HG03060 (cell line): ENCODE data around the gene NCR3LG1.
A peak's percentile ranks its signal among the peaks of the same experiment; 100 is the strongest.

Source experiments
- ATAC-seq: cut with Tn5 transposase; IDR thresholded peaks from one replicate; pipeline ENCODE4 v1.9.1; 2021; ENCODE audit warnings: low read depth, moderate number of reproducible peaks; ENCODE audit not compliant: unreplicated experiment

NCR3LG1 gene

DNA sequence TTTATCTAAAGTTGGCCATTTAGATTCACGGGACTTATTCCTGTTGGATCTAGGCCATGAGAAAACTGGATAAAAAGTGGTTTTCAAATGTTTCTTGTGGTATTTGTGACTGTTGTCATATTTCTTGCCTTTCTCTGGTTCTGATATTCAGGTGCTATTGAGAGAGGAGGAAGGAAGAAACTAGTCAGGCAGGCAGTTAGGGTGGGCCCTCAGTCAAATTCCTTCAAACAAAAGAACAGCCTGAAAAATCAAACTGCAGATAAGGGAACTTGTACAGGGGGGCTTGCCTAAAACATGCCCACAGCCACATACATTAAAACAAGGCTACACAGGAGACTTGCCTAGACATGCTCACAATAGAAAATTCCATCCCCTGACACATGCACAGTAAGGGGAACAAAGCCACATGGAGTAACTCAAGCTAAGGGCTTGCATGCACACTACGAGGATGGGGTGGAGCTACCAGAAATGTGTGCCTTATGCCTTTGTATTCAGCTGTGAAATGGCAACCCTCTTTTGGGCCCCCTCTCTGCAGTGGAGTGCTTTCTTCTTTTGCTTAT lies 18.2 kb downstream of the NCR3LG1 start:
- ATAC-seq = no peak

DNA sequence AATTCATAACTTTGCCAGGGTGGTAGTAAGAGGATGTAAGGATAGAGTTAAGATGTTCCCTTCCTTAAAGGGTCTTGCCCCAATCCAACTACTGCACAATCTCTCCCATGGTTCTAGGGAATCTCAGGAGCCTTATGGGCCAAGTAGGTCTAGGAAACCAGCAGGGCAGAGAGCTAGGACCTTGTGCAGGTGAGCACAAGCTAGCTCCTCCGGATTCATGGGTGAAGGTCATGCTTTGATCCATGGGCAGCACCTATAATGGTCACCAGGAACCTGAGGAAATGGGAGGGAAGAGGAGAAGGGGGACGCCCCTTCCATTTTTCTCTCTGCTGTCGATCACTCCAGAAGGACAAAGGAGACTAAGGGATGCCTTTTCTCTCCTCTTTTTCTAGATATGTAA lies 20.0 kb downstream of the NCR3LG1 start:
- ATAC-seq = no peak

DNA sequence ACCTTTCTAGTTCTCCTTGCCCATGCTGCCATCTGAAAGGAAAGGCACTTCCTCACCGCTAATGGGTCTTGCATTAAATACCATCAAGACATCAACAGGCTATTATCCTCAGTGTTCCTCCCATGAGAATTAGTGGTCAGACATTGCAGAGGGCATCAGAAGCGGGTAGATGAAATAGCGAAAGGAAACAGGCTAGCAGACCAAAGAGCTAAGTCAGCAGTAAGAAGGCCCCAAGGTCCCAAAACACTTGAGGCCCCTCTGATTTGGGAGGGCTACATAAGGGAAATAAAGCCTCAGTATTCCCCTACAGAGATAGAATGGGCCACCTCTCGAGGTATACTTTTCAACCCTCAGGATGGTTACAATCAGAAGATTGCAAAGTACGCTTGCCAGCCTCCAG lies 23.9 kb downstream of the NCR3LG1 start:
- no peak for ATAC-seq

DNA sequence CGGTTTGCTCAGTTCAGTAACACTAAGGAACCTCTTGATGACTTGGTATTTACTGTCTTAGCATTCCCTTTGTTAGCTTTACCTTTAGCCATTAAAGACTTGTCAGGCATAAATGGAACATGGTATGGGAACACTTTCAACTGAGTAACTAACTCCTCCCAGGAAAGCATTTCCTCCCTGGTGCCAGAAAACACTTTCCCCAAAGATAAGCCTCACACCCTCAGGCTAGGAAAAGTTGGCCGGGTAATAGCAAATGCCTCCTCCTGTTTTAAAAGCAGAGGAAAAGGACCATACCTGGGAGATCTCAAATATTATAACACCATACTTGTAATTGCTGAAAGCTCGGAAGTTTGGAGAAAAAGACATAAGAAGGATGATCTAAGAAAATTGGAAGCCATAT lies 24.9 kb downstream of the NCR3LG1 start:
- ATAC-seq = no peak

DNA sequence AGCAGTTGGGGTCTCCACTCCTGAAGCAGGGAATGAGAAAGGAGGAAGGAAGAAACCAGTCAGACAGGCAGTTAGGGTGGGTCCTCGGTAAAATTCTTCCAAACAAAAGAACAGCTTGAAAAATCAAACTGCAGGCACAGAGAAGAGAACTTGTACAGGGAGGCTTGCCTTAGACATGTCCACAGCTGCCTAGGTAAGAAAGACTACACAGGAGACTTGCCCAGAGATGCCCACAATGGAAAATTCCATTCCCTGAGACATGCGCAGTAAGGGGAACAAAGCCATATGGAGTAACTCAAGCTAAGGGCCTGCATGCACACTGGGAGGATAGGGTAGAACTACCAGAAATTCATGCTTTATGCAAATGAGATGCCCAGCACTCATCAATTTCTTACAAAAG lies 27.1 kb downstream of the NCR3LG1 start:
- no peak for ATAC-seq

DNA sequence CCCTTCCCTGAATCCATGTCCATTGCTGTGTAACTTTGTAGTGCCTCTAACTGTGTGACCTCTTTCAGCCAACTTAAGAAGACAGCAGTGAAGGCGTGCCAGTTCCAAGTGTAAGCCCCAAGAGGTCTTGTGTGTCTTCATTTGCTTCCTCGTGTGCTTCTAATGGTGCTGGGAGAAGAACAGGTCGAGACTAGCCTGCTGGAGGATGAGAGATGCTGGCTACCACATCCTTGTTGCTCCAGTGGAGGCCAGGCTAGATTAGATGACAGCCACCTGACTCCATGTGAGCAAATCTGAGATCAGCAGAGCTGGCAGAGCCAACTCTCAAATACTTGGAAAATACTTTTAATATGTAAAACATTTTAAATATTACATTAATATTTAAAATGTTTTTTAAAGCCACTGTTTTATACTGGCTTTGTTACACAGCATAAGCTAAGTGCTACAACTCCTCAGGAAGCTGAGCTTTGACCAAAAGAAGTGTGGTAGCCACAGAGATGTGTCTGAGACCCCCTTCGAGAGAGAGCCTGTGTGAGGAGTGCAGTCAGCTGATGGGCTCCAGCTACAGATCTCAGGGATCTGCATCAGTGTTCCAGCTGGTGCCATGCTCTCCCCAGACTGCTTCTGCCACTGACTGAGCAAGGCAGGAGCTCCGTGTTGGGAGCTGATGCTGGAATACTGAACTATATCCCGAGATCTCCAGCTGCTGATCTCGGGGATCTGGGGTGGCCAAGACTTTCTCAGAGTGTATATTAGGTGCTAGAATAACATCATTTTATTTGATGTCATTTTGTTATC lies 28.0 kb downstream of the NCR3LG1 start:
- ATAC-seq = no peak

DNA sequence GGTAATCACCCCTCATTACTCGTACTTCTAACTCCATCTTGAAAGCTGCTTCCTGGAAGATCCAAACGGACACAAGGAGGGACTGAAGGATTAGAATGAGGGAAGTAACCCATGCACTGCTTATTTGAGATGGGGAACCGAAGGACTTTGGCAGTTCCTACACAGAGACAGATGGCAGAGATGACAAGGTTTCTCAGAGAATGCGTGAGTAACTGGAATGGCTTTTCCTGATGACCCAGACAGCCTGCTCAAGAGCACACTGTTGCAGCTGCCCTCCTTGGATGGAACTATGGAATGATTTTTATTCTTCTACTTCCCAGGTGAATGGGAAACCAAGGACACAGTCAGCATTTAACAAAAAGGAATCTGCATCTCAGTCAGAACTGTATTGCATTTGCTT lies 29.6 kb downstream of the NCR3LG1 start:
- ATAC-seq = no peak

DNA sequence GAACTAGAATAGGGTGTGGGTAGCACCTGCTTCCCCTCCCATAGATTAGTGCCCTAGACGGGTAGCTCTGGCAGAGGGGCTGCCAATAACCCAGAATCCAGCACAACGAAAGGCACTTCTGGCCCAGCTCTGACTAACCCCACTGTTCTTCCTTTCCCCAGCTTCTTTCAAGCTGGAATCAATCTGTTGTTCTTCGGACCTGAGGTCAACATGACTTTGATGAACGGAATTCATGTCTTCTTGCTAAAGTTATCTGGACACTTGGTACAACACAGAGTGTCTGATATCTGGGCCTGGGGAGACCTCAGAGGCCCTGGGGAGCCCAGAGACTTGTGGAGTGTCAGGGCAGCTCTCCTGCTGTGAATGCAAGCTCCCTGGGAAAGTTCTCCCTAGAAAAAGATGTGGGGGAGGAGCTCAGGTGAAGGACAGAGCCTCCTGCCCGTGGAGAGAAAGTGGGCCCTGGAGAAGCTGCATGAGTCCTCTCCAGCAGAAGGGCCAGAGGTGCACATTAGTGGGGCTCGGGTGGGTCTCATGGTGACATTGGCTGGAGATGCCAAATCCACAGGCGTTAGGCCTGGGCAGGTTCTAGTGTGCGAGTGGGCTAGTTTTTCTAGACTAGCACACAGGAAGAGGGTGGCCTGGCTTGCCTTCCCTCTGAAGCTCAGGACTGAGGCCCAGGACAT lies 30.6 kb downstream of the NCR3LG1 start:
- ATAC-seq = no peak

DNA sequence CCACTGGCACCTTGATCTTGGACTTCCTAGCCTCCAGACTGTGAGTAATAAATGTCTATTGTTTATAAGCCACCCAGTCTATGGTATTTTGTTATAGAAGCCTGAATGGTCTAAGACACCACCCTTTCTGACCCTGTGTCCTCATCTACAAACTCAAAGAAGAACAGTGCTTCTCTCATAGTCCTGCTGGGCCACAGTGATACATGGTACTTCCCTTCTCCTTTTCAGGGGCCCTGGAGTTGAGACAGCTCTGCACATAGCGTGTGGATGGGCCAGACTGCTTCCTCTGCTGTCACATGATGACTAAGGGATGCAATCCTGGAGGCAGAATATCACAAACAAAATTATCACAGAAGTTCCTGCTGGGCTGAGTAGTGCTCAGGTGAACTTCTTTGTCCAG lies 31.9 kb downstream of the NCR3LG1 start:
- no peak for ATAC-seq

DNA sequence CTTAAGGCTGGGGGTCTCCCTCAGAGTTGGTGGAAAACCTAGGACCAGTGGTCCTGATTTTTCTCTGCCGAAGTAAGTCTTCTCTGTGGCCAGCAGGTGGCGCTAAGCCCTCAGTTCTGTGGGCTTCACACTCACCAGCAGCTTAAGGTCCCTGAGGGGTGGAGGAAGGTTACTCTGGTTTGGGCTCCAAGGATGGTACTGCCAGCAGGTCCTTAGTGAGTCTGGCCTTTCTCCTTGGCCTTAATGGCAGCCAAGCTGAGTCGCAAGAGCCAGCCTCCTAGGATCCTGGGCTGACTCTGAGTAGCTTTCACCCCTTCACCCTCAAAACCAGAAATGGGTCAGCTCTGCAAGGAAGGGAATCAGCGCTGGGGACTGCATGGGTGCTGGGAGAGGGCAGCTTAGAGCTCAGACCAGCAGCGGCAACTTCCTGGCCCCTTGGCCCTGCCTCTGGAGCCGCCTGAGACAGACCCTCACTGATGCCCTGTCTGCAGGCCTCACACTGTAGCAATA lies 32.5 kb downstream of the NCR3LG1 start:
- no peak for ATAC-seq

DNA sequence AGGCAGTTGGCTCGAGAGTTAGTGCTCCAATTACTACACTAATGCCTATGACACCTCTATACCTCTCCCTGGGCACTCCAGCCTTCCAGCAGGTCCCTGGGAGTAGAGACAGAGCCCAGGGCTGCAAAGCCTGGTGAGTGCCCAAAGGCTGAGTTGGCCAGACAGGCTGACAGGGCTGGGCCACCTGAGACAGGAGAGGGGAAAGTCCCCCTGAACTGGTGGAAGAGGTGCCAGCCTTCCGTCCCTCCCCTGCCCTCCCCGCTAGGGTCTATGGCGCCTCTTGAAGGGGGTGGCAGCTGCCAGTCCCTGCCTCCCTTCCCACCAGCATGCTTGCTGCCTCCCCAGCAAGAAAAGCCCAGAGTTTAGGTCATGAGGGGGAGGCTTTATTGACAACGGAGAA lies 33.9 kb downstream of the NCR3LG1 start:
- no peak for ATAC-seq

DNA sequence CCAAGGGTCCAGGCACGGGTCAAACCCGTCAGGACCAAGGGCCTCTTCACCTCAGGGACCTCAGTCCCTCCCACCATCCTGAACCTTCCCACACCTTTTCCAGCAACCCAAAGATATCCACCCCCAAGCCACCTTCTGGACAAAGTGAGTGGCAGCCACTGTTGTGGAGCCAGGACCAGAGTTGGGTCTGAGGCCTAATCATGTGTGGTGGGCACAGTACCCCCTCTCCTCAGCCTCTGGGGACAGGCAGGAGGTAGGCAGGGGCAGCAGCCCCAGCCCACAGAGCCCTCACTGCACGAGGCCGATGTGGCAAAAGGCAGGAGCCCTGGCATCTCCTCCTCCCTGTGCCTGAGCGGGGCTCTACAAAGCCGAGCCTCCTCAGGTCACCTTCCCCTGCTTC lies 34.3 kb downstream of the NCR3LG1 start:
- no peak for ATAC-seq

DNA sequence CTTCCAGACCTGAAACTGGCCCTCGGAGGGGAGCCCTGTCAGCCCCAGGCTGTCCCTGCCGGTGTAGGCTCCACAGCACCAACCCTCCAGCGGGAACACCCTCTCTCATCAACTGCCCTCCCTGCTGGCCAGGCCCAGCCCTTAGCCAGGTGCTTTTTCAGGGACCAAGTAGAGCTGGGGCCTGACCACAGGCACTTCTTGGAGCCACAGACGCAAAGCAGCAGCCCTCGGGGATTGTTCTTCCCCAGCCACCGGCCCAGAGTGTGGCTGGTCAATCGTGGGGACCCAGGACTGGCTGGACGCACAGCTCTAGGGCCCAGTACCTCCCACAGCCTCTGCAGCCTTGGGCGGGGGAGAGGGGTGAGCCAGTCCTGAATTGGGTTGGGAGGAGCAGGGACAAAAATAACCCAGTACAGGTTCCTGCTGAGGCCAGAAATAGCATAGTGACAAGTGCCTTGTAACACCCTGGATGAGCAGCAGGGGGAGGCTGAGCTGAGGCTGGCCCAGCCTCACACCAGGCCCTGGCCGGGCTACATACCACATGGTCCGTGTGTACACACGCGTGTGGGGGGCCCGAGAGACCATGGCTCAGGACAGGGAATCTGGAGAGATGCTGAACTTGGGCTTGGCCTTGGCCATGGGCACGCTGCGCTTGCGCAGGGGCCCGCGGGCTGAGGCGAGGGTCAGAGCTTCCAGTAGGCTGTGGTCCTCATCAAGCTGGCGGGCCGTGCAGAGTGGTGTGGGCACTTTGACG lies 34.9 kb downstream of the NCR3LG1 start:
- peak; percentile 39 for ATAC-seq

DNA sequence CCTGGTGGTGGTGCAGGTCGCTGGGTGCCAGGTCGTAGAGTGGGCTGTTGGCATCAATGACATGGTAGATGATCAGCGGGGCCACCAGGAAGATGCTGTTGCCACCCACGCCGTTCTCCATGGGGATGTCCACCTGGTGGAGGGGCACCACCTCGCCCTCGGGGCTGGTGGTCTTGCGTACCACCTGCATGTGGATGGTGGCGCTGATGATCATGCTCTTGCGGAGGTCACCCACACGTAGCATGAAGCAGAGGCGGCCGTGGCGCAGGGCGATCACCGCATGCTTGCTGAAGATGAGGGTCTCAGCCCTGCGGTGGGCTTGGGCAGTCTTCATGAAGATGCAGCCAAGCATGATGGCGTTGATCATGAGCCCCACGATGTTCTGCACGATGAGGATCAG lies 35.7 kb downstream of the NCR3LG1 start:
- ATAC-seq = no peak

DNA sequence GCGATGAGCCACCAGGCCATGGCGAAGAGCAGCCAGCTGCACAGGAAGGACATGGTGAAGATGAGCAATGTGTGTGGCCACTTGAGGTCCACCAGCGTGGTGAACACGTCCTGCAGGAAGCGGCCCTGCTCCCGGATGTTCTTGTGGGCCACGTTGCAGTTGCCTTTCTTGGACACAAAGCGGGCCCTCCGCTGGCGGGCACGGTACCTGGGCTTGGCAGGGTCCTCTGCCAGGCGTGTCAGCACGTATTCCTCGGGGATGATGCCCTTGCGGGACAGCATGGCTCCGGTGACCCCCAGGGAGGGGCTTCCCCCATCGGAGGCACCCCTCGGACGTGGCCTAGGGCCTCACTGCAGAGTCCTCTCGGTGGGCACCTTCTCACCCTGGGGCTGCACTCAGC lies 36.2 kb downstream of the NCR3LG1 start:
- ATAC-seq = no peak

DNA sequence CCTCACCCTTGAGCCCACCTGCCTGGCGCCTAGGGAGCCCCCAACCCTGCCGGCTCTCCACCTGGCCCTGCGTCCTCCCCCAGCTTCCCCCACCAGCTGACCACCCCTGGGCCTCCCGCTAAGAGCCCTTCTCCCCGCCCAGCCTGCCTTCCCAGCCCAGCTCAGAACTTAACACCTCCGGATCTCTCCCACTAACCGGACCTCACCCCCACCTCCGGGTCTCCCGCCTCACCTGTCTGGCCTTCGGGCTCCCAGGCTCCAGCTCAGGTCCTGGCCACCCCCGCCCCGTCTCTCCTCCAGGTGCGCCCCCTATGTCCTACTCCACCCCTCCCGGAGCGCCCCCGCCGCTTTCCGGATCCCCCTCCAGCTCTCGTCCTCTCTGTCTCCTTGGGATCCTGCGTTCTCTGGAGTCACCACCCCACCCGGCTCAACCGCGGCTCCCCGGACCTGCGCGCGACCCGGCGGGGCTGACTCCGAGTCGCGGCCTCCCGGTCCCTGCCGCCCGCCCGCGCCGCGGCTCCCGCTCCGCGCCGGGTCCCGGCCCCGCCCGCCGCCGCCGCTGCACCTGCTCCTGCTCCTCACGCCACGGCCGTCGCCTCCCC lies 37.1 kb downstream of the NCR3LG1 start, which contains the start of gene KCNJ11:
Gene KCNJ11, minus strand, starts transcription at position 51 of the 602 bp plus-strand sequence. CDS start 568 bp downstream, outside the sequence.
- no peak for ATAC-seq

DNA sequence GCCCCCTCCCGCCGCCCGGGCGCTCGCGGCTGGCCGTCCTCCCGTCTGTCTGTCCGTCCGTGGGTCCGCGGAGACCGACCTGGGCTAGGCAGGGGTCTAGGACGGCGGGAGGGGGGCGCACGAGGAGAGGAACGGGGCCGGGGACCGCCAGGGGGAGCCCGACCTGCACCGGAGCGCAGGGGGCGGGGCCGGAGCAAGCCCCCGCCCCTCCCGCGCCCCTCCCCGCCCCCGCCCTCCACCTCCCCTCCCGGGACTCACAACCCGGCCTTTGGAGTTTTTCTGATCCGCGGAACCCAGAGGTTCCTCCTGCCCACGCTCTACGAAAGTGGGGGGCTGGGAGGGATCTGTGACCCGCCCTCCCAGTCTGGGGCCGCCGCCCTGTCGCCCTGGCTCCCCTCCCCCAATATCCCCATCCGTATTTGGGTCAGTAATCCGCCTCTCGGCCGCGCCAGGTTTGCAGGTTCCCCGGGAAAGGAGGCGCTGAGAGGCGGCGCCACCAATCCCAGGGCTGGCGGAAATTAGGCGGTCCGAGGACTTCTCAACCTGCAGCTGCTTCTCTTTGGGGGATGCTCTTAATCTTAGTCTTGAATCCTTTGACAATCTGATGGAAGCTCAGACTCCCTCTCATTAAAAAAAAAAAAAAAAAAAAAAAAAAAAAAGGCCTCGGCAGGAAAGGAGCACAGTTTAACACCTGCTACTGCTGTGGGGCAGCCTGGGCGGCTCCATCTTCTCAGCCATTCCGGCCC lies 37.8 kb downstream of the NCR3LG1 start:
- ATAC-seq = no peak

DNA sequence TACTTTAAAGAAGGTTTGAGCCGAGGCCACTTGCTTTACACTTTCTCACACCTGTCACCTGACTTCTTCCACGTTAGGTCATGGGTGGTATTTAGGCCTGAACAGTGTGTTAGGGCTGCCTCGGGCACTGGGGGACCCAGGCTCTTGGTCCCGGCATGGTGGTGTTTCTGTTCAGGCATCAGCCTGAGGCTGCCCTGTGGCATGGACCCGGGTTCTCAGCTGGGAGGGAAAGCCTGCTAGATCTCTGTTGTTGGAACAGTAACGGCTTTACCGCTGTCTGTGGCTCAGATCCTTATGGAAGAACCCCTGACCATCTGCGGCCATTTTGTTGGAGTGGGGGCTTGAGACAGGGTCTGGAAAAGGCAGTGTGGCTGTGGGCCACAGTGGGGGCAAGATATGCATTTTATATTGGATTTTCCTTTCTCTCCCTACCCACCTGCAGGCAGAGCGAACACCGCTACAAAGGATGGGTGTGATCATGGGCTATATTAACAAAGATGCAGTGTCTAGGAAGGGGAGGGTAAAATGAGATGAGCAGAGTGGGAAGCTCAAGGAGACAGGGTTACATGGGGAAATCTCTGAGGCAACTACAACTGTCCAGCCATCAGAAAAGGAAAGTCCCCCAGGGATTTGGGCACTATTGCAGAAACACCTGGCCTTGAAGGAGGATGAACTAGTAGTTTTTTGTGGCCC lies 38.5 kb downstream of the NCR3LG1 start:
- ATAC-seq = no peak
